Neuronal stem cell (in vitro differentiated cells): Measurements from ENCODE around the gene PKP4.

Source experiments
- DNase-seq: peaks from one replicate; pipeline ENCODE4 v3.0.0-alpha.2; 2013; ENCODE audit warnings: low spot score
- H2AFZ ChIP-seq: one replicate; pipeline ENCODE4 v1.6.1; 2013; ENCODE audit warnings: mild to moderate bottlenecking, low read length, inconsistent platforms
- H2AK5ac ChIP-seq: 2 replicates; pipeline ENCODE4 v1.6.1; 2013; ENCODE audit warnings: low read depth, mild to moderate bottlenecking, inconsistent platforms, low read length, moderate library complexity, mixed read lengths
- H2BK120ac ChIP-seq: 2 replicates; pipeline ENCODE4 v1.6.1; 2013; ENCODE audit warnings: low read depth, mild to moderate bottlenecking, inconsistent platforms, low read length, moderate library complexity, mixed read lengths
- H2BK12ac ChIP-seq: one replicate; pipeline ENCODE4 v1.6.1; 2013; ENCODE audit warnings: low read length, inconsistent platforms
- H2BK15ac ChIP-seq: 2 replicates; pipeline ENCODE4 v1.6.1; 2013; ENCODE audit warnings: mild to moderate bottlenecking, low read length, inconsistent platforms, mixed read lengths
- H2BK5ac ChIP-seq: one replicate; pipeline ENCODE4 v1.6.1; 2013; ENCODE audit warnings: inconsistent platforms, mild to moderate bottlenecking, low read length, moderate library complexity
- H3K14ac ChIP-seq: one replicate; pipeline ENCODE4 v1.6.1; 2013; ENCODE audit warnings: low read length, inconsistent platforms
- H3K18ac ChIP-seq: 2 replicates; pipeline ENCODE4 v1.6.1; 2013; ENCODE audit warnings: low read length, inconsistent platforms
- H3K23ac ChIP-seq: 2 replicates; pipeline ENCODE4 v1.6.1; 2013; ENCODE audit warnings: low read depth, mild to moderate bottlenecking, mixed read lengths, low read length, inconsistent platforms; ENCODE audit not compliant: poor library complexity
- H3K27ac ChIP-seq: replicated peaks from 3 replicates; pipeline ENCODE4 v1.5.1; 2013; ENCODE audit warnings: low read length, inconsistent platforms
- H3K27me3 ChIP-seq, 3 experiments: 2 replicates each; pipeline ENCODE4 v1.6.1; 2013; ENCODE audit warnings: low read length in 3 of 3, mild to moderate bottlenecking in 2 of 3, inconsistent platforms in 1 of 3, low read depth in 1 of 3, mixed read lengths in 1 of 3, moderate library complexity in 1 of 3; ENCODE audit not compliant: control insufficient read depth in 3 of 3, insufficient read depth in 3 of 3
- H3K36me3 ChIP-seq, 2 donors: replicated peaks in 1 of 2; 2 replicates each; pipeline ENCODE4 v1.6.1; 2013; ENCODE audit warnings: low read length in 2 of 2; ENCODE audit not compliant: control insufficient read depth in 2 of 2, insufficient read depth in 2 of 2
- H3K4ac ChIP-seq: 2 replicates; pipeline ENCODE4 v1.6.1; 2013; ENCODE audit warnings: inconsistent platforms, mild to moderate bottlenecking, low read length, moderate library complexity
- H3K4me1 ChIP-seq, 2 donors: 1 replicate in 1 of 2; 2 replicates in 1 of 2; pipeline ENCODE4 v1.6.1; 2013; ENCODE audit warnings: low read length in 2 of 2, low read depth in 1 of 2; ENCODE audit not compliant: control insufficient read depth in 2 of 2, insufficient read depth in 1 of 2
- H3K4me2 ChIP-seq: one replicate; pipeline ENCODE4 v1.6.1; 2013; ENCODE audit warnings: mild to moderate bottlenecking, low read length, inconsistent platforms; ENCODE audit not compliant: insufficient read depth, poor library complexity, severe bottlenecking
- H3K4me3 ChIP-seq, 2 donors: 2 replicates each; pipeline ENCODE4 v1.5.1; 2013; ENCODE audit warnings: low read length in 2 of 2, mild to moderate bottlenecking in 2 of 2, inconsistent platforms in 1 of 2, moderate library complexity in 1 of 2
- H3K79me1 ChIP-seq: one replicate; pipeline ENCODE4 v1.6.1; 2013; ENCODE audit warnings: low read depth, mild to moderate bottlenecking, inconsistent platforms, low read length, moderate library complexity
- H3K9ac ChIP-seq: one replicate; pipeline ENCODE4 v1.6.1; 2013; ENCODE audit warnings: mild to moderate bottlenecking, low read depth, low read length, inconsistent platforms; ENCODE audit not compliant: poor library complexity
- H3K9me3 ChIP-seq, 2 donors: replicated peaks in 1 of 2; 2 replicates each; pipeline versions ENCODE3 to v1.6.1; 2013; ENCODE audit warnings: low read length in 2 of 2, mild to moderate bottlenecking in 2 of 2, inconsistent platforms in 1 of 2, low read depth in 1 of 2, mixed read lengths in 1 of 2, moderate library complexity in 1 of 2; ENCODE audit not compliant: control insufficient read depth in 2 of 2, insufficient read depth in 1 of 2
- H4K8ac ChIP-seq: one replicate; pipeline ENCODE4 v1.6.1; 2013; ENCODE audit warnings: low read depth, mild to moderate bottlenecking, inconsistent platforms, low read length, moderate library complexity
- H4K91ac ChIP-seq: one replicate; pipeline ENCODE4 v1.6.1; 2013; ENCODE audit warnings: low read length, low read depth, mild to moderate bottlenecking, inconsistent platforms; ENCODE audit not compliant: poor library complexity
- WGBS, 2 donors: extraction: QIAGEN DNeasy Blood & Tissue Kit; methylation state at CpG; one replicate each; pipeline ENCODE4 v1.1.7; 2013; ENCODE audit warnings: missing lambda C conversion rate in 2 of 2, mixed read lengths in 1 of 2; ENCODE audit not compliant: insufficient read length in 2 of 2, insufficient replicate concordance in 1 of 2; ENCODE audit errors: extremely low coverage in 2 of 2; 5-methylcytosine and 5-hydroxymethylcytosine counted together

Gene PKP4

DNA sequence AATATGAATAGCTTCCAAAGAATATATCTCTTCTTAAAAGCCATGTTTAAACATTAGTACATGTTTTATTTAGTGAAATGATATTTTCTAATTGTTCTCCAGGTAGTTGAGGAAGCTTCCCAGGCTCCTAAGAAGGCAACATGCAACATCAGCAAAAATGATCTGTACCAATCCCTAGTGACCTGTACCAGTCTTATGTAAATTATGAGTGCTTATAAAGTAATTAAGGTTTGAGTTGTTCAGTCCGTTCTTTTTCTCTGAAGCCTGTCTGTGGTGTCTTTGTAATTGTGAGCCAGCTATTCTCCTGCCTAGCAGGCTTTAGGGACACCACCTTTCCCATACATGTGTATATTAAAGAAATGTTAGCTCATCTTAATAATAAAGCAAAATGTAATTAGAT lies 98.2 kb downstream of the PKP4 start:
- no peak overlapping the region for H3K4me2 ChIP-seq
- no peaks in the 10 kb centered on the region for H3K79me1 ChIP-seq
- no peak overlapping the region for H2BK15ac ChIP-seq
- H3K9me3 ChIP-seq = no peaks in the 10 kb centered on the region
- no peak overlapping the region for H4K91ac ChIP-seq
- no peak overlapping the region for H3K14ac ChIP-seq
- H3K23ac ChIP-seq = no peak overlapping the region
- no peak overlapping the region for H2AFZ ChIP-seq
- no peak overlapping the region for H3K4me3 ChIP-seq
- no peaks in the 10 kb centered on the region for H3K27me3 ChIP-seq
- no peak overlapping the region for H3K4ac ChIP-seq
- no peaks in the 10 kb centered on the region for H3K4me1 ChIP-seq
- WGBS, 2 donors = no CpG with 5 or more reads among the region's 1 CpG
- no peak overlapping the region for H3K27ac ChIP-seq
- H3K18ac ChIP-seq = no peak overlapping the region
- H3K36me3 ChIP-seq = peaks cover 3 to 4% of the 10 kb centered on the region in 2 donors
- no peak overlapping the region for H3K9ac ChIP-seq
- H2BK12ac ChIP-seq = no peak overlapping the region
- H2BK120ac ChIP-seq = no peak overlapping the region
- no peak for DNase-seq
- no peak overlapping the region for H4K8ac ChIP-seq
- H2AK5ac ChIP-seq = no peak overlapping the region
- H2BK5ac ChIP-seq = no peak overlapping the region

DNA sequence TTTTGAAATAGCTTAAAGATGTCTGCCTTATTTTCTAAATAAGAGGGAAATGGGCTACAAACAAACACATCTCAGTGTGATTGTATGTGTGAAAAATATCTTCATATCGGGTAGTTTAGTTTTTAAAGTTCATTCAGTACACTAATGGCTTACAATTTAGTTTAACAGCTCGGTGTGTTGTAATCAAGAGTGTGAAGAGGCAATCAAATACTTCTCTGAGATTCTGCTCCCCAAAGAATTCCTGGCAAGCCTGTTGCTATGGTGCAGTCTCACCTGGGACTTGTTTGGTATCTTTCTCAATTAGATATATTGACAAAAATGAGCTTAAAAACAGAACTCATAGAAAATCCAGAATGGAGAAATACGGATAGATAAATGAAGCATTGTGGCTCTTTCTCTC lies 99.4 kb downstream of the PKP4 start:
- no peak overlapping the region for H3K9ac ChIP-seq
- H4K91ac ChIP-seq = no peak overlapping the region
- no peaks in the 10 kb centered on the region for H3K27me3 ChIP-seq
- no peak overlapping the region for H3K27ac ChIP-seq
- no peak overlapping the region for H4K8ac ChIP-seq
- peaks cover 3 to 4% of the 10 kb centered on the region in 2 donors for H3K36me3 ChIP-seq
- H2AFZ ChIP-seq = no peak overlapping the region
- no peak overlapping the region for H2BK120ac ChIP-seq
- H3K23ac ChIP-seq = no peak overlapping the region
- no peaks in the 10 kb centered on the region for H3K4me1 ChIP-seq
- H3K9me3 ChIP-seq = no peaks in the 10 kb centered on the region
- no peak overlapping the region for H2BK15ac ChIP-seq
- no peak overlapping the region for H3K4me2 ChIP-seq
- no peak overlapping the region for H2AK5ac ChIP-seq
- H3K14ac ChIP-seq = no peak overlapping the region
- no peak overlapping the region for H3K18ac ChIP-seq
- no peaks in the 10 kb centered on the region for H3K79me1 ChIP-seq
- H3K4ac ChIP-seq = no peak overlapping the region
- no peak overlapping the region for H3K4me3 ChIP-seq
- DNase-seq = no peak
- H2BK12ac ChIP-seq = no peak overlapping the region
- no CpG with 5 or more reads among the region's 3 CpGs for WGBS, 2 donors
- H2BK5ac ChIP-seq = no peak overlapping the region

DNA sequence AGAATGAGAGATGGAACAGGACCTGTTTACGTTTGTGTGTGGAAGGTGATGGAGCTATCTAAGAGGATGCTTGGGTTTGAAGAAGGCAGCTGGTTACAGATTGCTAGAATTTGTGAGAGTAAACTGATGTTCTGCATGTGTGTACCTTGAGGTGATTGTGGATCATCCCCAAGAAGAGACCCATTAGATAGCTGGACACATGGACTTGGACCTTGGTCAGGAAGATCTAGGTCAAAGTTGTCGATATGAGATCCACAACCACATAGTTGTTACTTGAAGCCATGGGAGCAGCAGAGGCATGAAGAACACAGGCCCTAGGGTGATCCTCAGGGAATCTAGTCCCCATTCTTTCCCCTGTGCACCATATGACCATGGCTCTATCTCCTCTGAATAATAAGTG lies 101.0 kb downstream of the PKP4 start:
- no peak overlapping the region for H3K23ac ChIP-seq

DNA sequence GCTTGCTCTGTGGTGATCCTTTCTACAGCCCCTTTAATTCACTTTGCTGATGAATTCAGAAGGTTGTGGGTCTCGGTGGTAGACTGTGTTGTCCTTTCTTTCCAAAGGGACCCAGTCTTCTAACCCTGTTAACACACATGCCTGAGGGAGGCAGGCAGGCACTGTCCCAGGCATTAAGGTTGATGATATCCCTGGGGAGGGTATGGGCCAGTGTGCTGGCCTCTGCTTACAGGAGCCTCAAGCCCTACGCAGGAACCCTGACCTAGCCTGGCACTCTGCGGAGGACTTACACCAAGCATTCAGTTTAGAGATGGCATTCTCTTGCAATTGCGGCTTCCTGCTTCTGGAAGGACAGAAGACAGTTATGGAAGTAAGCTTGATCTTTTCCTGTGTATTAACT lies 102.5 kb downstream of the PKP4 start:
- H3K4me3 ChIP-seq = no peak overlapping the region
- no peak overlapping the region for H3K23ac ChIP-seq
- no peak overlapping the region for H2BK120ac ChIP-seq
- no peak overlapping the region for H3K4me2 ChIP-seq
- no CpG with 5 or more reads among the region's 4 CpGs for WGBS, 2 donors
- no peak overlapping the region for H4K8ac ChIP-seq
- H2BK12ac ChIP-seq = no peak overlapping the region
- H2BK15ac ChIP-seq = no peak overlapping the region
- H3K14ac ChIP-seq = no peak overlapping the region
- no peaks in the 10 kb centered on the region for H3K79me1 ChIP-seq
- H2BK5ac ChIP-seq = no peak overlapping the region
- H3K4ac ChIP-seq = no peak overlapping the region
- no peak overlapping the region for H3K9ac ChIP-seq
- no peak overlapping the region for H2AK5ac ChIP-seq
- DNase-seq = no peak
- no peak overlapping the region for H3K27ac ChIP-seq
- no peaks in the 10 kb centered on the region for H3K4me1 ChIP-seq
- H3K36me3 ChIP-seq = no peaks in the 10 kb centered on the region
- no peaks in the 10 kb centered on the region for H3K27me3 ChIP-seq
- no peak overlapping the region for H2AFZ ChIP-seq
- no peaks in the 10 kb centered on the region for H3K9me3 ChIP-seq
- H3K18ac ChIP-seq = no peak overlapping the region
- no peak overlapping the region for H4K91ac ChIP-seq

More for the DNA sequence above, 101.0 kb downstream of the PKP4 start:
- Histone ChIP-seq H3K4me1 (no peaks in the 10 kb centered on the region), H4K8ac (no peak overlapping the region), H3K18ac (no peak overlapping the region), H3K36me3 (peaks cover 0 to 3% of the 10 kb centered on the region in 2 donors), H3K27ac (no peak overlapping the region), H2BK120ac (no peak overlapping the region), H2AFZ (no peak overlapping the region), H3K79me1 (no peaks in the 10 kb centered on the region), H2BK15ac (no peak overlapping the region), H3K9me3 (no peaks in the 10 kb centered on the region), H2BK12ac (no peak overlapping the region), H3K27me3 (no peaks in the 10 kb centered on the region), H3K4me3 (peak overlapping the region in 1 of 2 donors; percentile 33), H3K9ac (no peak overlapping the region), H3K14ac (no peak overlapping the region), H4K91ac (no peak overlapping the region), H2BK5ac (no peak overlapping the region), H3K4ac (no peak overlapping the region), H3K4me2 (no peak overlapping the region), H2AK5ac (no peak overlapping the region)
- no peak for DNase-seq
- no CpG with 5 or more reads among the region's 2 CpGs for WGBS, 2 donors
